ENCODE data around the gene IFT80.
"Not testable (repeated sequence)": the region's sequence is repeated elsewhere in the genome, so short reads cannot be mapped to it uniquely, and the experiment has no call there.

IFT80 gene

DNA sequence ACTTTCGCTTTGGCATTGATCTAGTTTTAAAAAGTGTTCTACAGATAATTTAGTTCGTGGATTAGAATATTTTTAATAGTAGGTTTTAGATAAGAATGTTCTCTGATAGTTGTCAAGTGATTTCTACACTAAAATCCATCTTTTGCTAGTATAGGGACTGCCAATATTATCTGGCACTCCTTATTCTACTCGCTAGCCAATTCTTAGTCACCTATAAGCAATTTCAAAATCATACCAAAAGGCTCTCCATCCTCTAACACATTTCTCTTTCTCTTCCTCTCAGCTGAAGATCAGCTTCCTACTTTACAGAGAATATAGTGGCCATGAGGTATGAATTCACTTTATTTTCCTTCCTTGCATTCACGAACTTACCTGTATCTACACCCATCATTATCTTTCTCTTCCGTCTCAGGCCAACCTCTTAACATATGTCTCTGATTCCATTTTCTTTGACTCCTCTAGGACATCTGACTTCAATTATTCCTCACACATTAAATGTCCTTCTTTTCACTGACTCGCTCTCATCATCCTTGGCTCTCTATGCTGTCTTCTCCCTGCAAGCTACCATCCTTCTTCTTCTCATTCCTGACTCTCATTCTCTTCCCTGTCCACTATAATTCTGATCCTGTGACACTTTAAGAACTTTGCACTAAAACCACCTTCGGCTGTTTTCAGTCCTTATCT is 138.3 kb downstream of the IFT80 start:
- no peak overlapping the region for H3K27ac Mint-ChIP-seq
- no peaks in the 10 kb centered on the region for H3K9me3 Mint-ChIP-seq
- no peak overlapping the region for H3K4me3 Mint-ChIP-seq
- H3K36me3 Mint-ChIP-seq (ENCODE audit: low read depth), result peaks cover 12% of the 10 kb centered on the region
- no peaks in the 10 kb centered on the region for H3K27me3 Mint-ChIP-seq (ENCODE audit: low read depth)
- no peak for TF ChIP-seq CTCF (IDR thresholded peaks at IDR 0.05; ENCODE audit: unreplicated experiment in 3 of 3)
- H3K4me1 Mint-ChIP-seq, result no peaks in the 10 kb centered on the region

DNA sequence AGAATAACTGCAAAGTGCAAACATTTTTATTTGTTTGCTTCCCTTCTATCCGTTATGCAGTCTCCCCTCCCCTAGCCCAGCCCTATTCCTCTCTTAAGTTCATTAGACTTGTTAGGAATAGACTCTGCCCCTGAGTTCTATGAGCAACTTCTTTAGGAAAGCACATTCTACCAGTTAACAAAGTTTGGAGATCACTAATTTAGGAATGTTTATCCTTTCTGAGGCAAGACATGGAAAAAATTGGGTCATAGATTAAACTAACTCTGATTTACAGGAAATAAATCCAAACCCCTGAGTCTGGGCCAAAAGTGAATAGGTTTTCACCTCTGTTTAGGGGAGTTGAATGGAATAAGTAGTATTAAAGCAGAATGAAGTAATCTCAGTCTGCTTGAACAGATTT is 139.4 kb downstream of the IFT80 start:
- TF ChIP-seq CTCF (IDR thresholded peaks at IDR 0.05; ENCODE audit: unreplicated experiment in 3 of 3), result no peak
- no peaks in the 10 kb centered on the region for H3K4me1 Mint-ChIP-seq
- H3K4me3 Mint-ChIP-seq, result no peak overlapping the region
- no peaks in the 10 kb centered on the region for H3K27me3 Mint-ChIP-seq (ENCODE audit: low read depth)
- no peak overlapping the region for H3K27ac Mint-ChIP-seq
- H3K9me3 Mint-ChIP-seq, result no peaks in the 10 kb centered on the region
- peaks cover 9% of the 10 kb centered on the region for H3K36me3 Mint-ChIP-seq (ENCODE audit: low read depth)

DNA sequence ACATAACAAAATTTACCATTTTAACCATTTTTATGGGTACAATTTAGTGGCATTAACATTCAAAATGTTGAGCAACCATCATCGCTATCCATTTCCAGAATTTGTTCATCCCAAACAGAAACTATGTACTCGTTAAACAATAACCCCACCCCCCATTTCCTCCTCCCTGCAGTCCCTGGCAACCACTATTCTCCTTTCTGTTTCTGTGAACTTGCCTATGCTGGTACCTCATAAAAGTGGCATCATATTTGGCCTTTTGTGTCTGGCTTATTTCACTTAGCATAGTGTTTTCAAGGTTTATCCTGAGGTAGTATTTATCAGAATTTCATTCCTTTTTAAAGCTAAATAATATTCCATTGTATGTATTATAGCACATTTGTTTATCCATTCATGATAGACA is 141.4 kb downstream of the IFT80 start:
- Mint-ChIP-seq H3K27me3 (ENCODE audit: low read depth) (no peaks in the 10 kb centered on the region), H3K9me3 (no peaks in the 10 kb centered on the region), H3K4me1 (no peaks in the 10 kb centered on the region), H3K4me3 (no peak overlapping the region), H3K27ac (no peak overlapping the region), H3K36me3 (ENCODE audit: low read depth) (peaks cover 9% of the 10 kb centered on the region)
- no peak for TF ChIP-seq CTCF (IDR thresholded peaks at IDR 0.05; ENCODE audit: unreplicated experiment in 3 of 3)

- TF ChIP-seq CTCF (IDR thresholded peaks at IDR 0.05; ENCODE audit: unreplicated experiment in 3 of 3), result no peak
- Mint-ChIP-seq H3K27ac (no peak overlapping the region), H3K36me3 (ENCODE audit: low read depth) (peaks cover 4% of the 10 kb centered on the region), H3K27me3 (ENCODE audit: low read depth) (no peaks in the 10 kb centered on the region), H3K4me3 (no peak overlapping the region), H3K9me3 (no peaks in the 10 kb centered on the region), H3K4me1 (no peaks in the 10 kb centered on the region)
Observed at GRCh38 chr3:160253298-160253697, 145.7 kb downstream of the IFT80 start.

DNA sequence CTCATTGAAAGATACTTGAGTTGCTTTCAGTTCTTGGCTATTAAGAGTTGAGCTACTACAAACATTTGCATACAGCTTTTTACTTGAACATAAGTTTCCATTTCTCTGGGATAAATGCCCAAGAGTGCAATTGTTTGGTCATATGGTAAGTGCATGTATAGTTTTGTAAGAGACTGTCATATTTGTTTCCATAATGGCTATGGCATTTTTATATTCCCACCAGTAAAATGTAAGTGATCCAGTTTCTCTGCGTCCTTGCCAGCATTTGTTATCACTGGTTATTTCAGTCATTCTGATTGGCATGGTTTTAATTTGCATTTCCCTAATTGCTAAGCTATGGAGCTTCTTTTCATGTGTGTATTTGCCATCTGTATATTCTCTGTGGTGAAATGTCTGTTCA is 151.3 kb downstream of the IFT80 start:
- no peak overlapping the region for H3K27ac Mint-ChIP-seq
- H3K4me1 Mint-ChIP-seq, result no peaks in the 10 kb centered on the region
- H3K4me3 Mint-ChIP-seq, result no peak overlapping the region
- H3K27me3 Mint-ChIP-seq (ENCODE audit: low read depth), result peaks cover 5% of the 10 kb centered on the region
- no peaks in the 10 kb centered on the region for H3K36me3 Mint-ChIP-seq (ENCODE audit: low read depth)
- no peak for TF ChIP-seq CTCF (IDR thresholded peaks at IDR 0.05; ENCODE audit: unreplicated experiment in 3 of 3)
- peaks cover 13% of the 10 kb centered on the region for H3K9me3 Mint-ChIP-seq

DNA sequence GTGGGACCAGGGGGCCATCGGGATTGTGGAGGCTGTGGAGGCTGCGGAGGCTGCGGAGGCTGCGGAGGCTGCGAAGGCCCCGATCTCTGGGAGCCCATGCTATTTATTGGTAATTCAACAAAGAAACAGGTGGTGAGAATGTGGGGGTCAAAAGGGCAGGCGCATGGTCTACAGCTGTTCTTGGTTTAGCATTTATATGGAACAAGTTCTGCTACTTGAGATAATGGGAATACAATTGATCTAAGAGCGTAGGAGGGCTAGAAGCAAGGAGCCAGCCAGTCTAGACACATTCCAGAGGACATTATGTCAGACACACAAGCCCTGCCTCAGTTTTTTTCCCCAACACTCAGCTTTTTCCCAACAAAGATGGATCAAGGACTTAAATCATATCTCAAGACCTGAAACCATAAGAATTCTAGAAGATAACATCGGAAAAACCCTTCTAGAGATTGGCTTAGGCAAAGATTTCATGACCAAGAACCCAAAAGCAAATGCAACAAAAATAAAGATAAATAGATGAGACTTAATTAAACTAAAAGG is 153.7 kb downstream of the IFT80 start:
- peaks cover 5% of the 10 kb centered on the region for H3K27me3 Mint-ChIP-seq (ENCODE audit: low read depth)
- peaks cover 13% of the 10 kb centered on the region for H3K9me3 Mint-ChIP-seq
- TF ChIP-seq CTCF (IDR thresholded peaks at IDR 0.05; ENCODE audit: unreplicated experiment in 3 of 3), result no peak
- no peaks in the 10 kb centered on the region for H3K4me1 Mint-ChIP-seq
- H3K27ac Mint-ChIP-seq, result no peak overlapping the region
- H3K36me3 Mint-ChIP-seq (ENCODE audit: low read depth), result no peaks in the 10 kb centered on the region
- no peak overlapping the region for H3K4me3 Mint-ChIP-seq

DNA sequence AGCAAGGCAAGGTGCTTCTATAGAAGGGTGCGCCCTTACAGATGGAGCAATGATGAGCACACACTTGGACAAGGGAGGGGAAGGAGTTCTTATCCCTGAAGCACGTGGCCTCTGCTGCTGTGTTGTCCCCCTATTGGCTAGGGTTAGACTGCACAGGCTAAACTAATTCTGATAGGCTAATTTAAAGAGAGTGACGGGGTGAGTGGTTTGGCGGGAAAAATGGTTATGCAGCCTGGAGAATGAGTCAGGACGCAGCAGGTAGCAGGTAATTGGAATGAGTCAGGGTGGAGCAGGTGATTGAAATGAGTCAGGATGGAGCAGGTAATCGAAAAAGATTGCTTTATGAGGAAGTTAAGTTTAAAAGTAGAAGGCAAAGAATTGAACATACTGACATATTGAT is 158.3 kb downstream of the IFT80 start:
- peaks cover 13% of the 10 kb centered on the region for H3K9me3 Mint-ChIP-seq
- not testable (repeated sequence) for H3K4me1 Mint-ChIP-seq; H3K4me3 Mint-ChIP-seq; H3K36me3 Mint-ChIP-seq (ENCODE audit: low read depth); H3K27ac Mint-ChIP-seq; H3K27me3 Mint-ChIP-seq (ENCODE audit: low read depth)
